GM18861 (cell line): Measurements from ENCODE around the gene SURF1.
A peak's percentile ranks its signal among the peaks of the same experiment; 100 is the strongest.
"Not testable (repeated sequence)": the region's sequence is repeated elsewhere in the genome, so short reads cannot be mapped to it uniquely, and the experiment has no call there.

Experiments
- ATAC-seq: cut with Tn5 transposase; IDR thresholded peaks from one replicate; pipeline ENCODE4 v1.9.1; 2021; ENCODE audit not compliant: unreplicated experiment

The SURF1 gene

GRCh38 chr9:133384736-133385321 is 28.5 kb upstream of the SURF1 start:
- no peak for ATAC-seq

GRCh38 chr9:133383438-133383837 is 27.2 kb upstream of the SURF1 start:
- no peak for ATAC-seq

GRCh38 chr9:133382507-133383141 is 26.3 kb upstream of the SURF1 start:
- no peak for ATAC-seq

GRCh38 chr9:133380734-133381133 is 24.4 kb upstream of the SURF1 start:
- no peak for ATAC-seq

- no peak for ATAC-seq
Measured at GRCh38 chr9:133379153-133380086, 23.1 kb upstream of the SURF1 start.

- ATAC-seq: no peak
Measured at GRCh38 chr9:133378408-133378962, 22.2 kb upstream of the SURF1 start.

GRCh38 chr9:133377721-133378216 is 21.5 kb upstream of the SURF1 start:
- ATAC-seq: no peak

GRCh38 chr9:133377280-133377679 is 21.0 kb upstream of the SURF1 start:
- not testable (repeated sequence) for ATAC-seq

GRCh38 chr9:133375724-133376654 is 19.7 kb upstream of the SURF1 start, which contains the start of the genes STKLD1 and SURF4:
Gene STKLD1, plus strand, starts transcription at chr9:133376366. Its CDS starts 108 bp downstream, at chr9:133376474.
Gene SURF4, minus strand, starts transcription at chr9:133376060. Its CDS starts 91 bp downstream, at chr9:133375969.
- peak; percentile 85 for ATAC-seq

- ATAC-seq: no peak
Measured at GRCh38 chr9:133375116-133375723, 18.9 kb upstream of the SURF1 start.

GRCh38 chr9:133374612-133375115 is 18.4 kb upstream of the SURF1 start:
- ATAC-seq: no peak

- ATAC-seq: no peak
Measured at GRCh38 chr9:133372144-133372543, 15.9 kb upstream of the SURF1 start.

- no peak for ATAC-seq
Measured at GRCh38 chr9:133371261-133371711, 15.0 kb upstream of the SURF1 start.

- ATAC-seq: no peak
Measured at GRCh38 chr9:133370685-133371084, 14.4 kb upstream of the SURF1 start.

- no peak for ATAC-seq
Measured at GRCh38 chr9:133369933-133370332, 13.6 kb upstream of the SURF1 start.

GRCh38 chr9:133369422-133369821 is 13.1 kb upstream of the SURF1 start:
- ATAC-seq: no peak

- no peak for ATAC-seq
Measured at GRCh38 chr9:133368249-133368881, 12.1 kb upstream of the SURF1 start.

- ATAC-seq: no peak
Measured at GRCh38 chr9:133367778-133368177, 11.5 kb upstream of the SURF1 start.

- ATAC-seq: no peak
Measured at GRCh38 chr9:133367221-133367620, 10.9 kb upstream of the SURF1 start.
